Fibroblast of lung (primary cell): ENCODE results near the gene TNKS2. TPM values are rescaled to one million over a fixed set of nuclear protein-coding genes. Genes with fewer than 3 reads are reported as not detected.

Source experiments
- DNase-seq, 2 donors: peaks; one replicate each; pipeline versions ENCODE4 v3.0.0 to v3.0.0-alpha.2; 2010; ENCODE audit warnings: low read depth in 2 of 2
- H2AFZ ChIP-seq: 2 replicates; pipeline ENCODE4 v1.5.1; 2012; ENCODE audit warnings: low read length, control low read depth, inconsistent platforms
- H3K27ac ChIP-seq: 2 replicates; pipeline ENCODE4 v1.5.1; 2011; ENCODE audit warnings: low read length, control low read depth; ENCODE audit not compliant: insufficient read depth
- H3K27me3 ChIP-seq: 2 replicates; pipeline ENCODE4 v1.5.1; 2011; ENCODE audit warnings: mild to moderate bottlenecking, low read length; ENCODE audit not compliant: control insufficient read depth, insufficient read depth
- H3K36me3 ChIP-seq: 2 replicates; pipeline ENCODE4 v1.5.1; 2011; ENCODE audit warnings: low read length; ENCODE audit not compliant: control insufficient read depth, insufficient read depth
- H3K4me1 ChIP-seq: 2 replicates; pipeline ENCODE4 v1.5.1; 2011; ENCODE audit warnings: low read length; ENCODE audit not compliant: control insufficient read depth, insufficient read depth; ENCODE audit errors: extremely low read depth
- H3K4me2 ChIP-seq: 2 replicates; pipeline ENCODE4 v1.5.1; 2011; ENCODE audit warnings: low read length, control low read depth; ENCODE audit not compliant: insufficient read depth; ENCODE audit errors: extremely low read depth
- H3K4me3 ChIP-seq, 4 experiments: fragments of 200-600 bp in 1 of 4; sonication (generic) in 1 of 4; replicated peaks in 1 of 4; 2 replicates each; pipeline ENCODE4 v1.5.1; 2011 to 2016; ENCODE audit warnings: low read length in 4 of 4, low read depth in 3 of 4, mild to moderate bottlenecking in 3 of 4, control low read depth in 2 of 4, inconsistent platforms in 1 of 4, mixed read lengths in 1 of 4; ENCODE audit not compliant: insufficient read depth in 1 of 4; ENCODE audit errors: control extremely low read depth in 1 of 4
- H3K79me2 ChIP-seq: 2 replicates; pipeline ENCODE4 v1.5.1; 2012; ENCODE audit warnings: mild to moderate bottlenecking, low read length, inconsistent platforms; ENCODE audit not compliant: control insufficient read depth, insufficient read depth
- H3K9ac ChIP-seq: 2 replicates; pipeline ENCODE4 v1.5.1; 2011; ENCODE audit warnings: mild to moderate bottlenecking, low read length, control low read depth; ENCODE audit not compliant: insufficient read depth
- H3K9me3 ChIP-seq: 2 replicates; pipeline ENCODE4 v1.5.1; 2012; ENCODE audit warnings: low read depth, low read length; ENCODE audit not compliant: control insufficient read depth, insufficient read depth
- H4K20me1 ChIP-seq: 2 replicates; pipeline ENCODE4 v1.5.1; 2011; ENCODE audit warnings: low read length; ENCODE audit not compliant: control insufficient read depth, insufficient read depth; ENCODE audit errors: extremely low read depth
- CTCF ChIP-seq, 2 donors: IDR thresholded peaks in 1 of 2; conservative IDR thresholded peaks in 1 of 2; 1 replicate in 1 of 2; 2 replicates in 1 of 2; pipeline ENCODE4 v1.5.1; 2011 to 2012; ENCODE audit warnings: low read length in 2 of 2, control low read depth in 1 of 2, inconsistent platforms in 1 of 2, low read depth in 1 of 2, mild to moderate bottlenecking in 1 of 2
- EZH2 ChIP-seq: IDR thresholded peaks from 2 replicates; pipeline ENCODE4 v1.5.1; 2012; ENCODE audit warnings: low read length, control low read depth, mild to moderate bottlenecking; ENCODE audit errors: missing control alignments
- polyA plus RNA-seq, 2 donors: library from polyadenylated mRNA; depleted of rRNA in 1 of 2; stranded (reverse) in 1 of 2; unstranded in 1 of 2; fragments of >200 nt; gene quantifications; 2 replicates each; pipeline ENCODE4 v1.2.1, GENCODE V29; 2011 to 2012; ENCODE audit warnings: missing spikeins in 1 of 2
- total RNA-seq: library from RNA; depleted of rRNA; stranded (reverse); fragments of >200 nt; gene quantifications from 2 replicates; pipeline ENCODE4 v1.2.1, GENCODE V29; 2014

TNKS2 gene
- total and polyA plus RNA-seq, 2 donors (not counting 1 experiment from before 2014, with no cell fraction given) = 44.6 to 61.6 TPM

- TF ChIP-seq EZH2 (no peak), CTCF (conservative IDR thresholded peaks at IDR 0.05 in 1 of 2, IDR thresholded peaks at IDR 0.05 in 1 of 2; ENCODE audit: low read depth in 1 of 2, low read length in 2 of 2) (no peak)
- Histone ChIP-seq H3K9me3 (no peaks in the 10 kb centered on the region), H3K27me3 (no peaks in the 10 kb centered on the region), H4K20me1 (no peaks in the 10 kb centered on the region), H2AFZ (no peak overlapping the region), H3K4me2 (no peak overlapping the region), H3K4me1 (peaks cover 2% of the 10 kb centered on the region), H3K4me3 (no peak overlapping the region), H3K27ac (no peak overlapping the region), H3K79me2 (no peaks in the 10 kb centered on the region), H3K9ac (no peak overlapping the region), H3K36me3 (peaks cover under 1% of the 10 kb centered on the region)
- peak; percentile 37 to 38 for DNase-seq
Observed at GRCh38 chr10:91864744-91865143, 66.5 kb downstream of the TNKS2 start.

DNA sequence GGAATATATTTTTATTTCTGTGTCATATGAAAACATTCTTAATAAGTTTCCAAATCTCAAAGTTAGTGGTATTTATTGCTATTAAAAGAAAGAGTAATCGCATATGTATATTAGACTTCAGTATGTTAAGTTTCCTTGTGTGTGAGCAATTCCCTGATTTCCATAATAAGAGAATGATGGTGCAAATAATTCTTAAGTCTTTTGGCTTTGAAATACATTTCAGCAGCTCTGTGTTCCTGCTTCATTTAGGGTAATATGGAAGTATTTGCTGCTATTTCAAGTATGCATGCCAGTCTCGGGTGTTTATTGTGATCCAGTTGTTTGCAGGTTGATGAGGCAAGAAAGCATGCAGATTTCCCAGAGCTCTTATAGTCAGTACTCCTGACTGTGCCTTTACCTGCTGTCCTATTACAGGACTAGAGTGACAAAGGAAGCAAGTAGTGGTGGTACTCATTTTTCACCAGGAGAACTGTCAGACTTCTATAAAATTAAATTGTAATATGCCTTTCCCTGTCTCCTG, 67.4 kb downstream of the TNKS2 start:
- no peak overlapping the region for H3K4me2 ChIP-seq
- DNase-seq = no peak
- no peaks in the 10 kb centered on the region for H3K27me3 ChIP-seq
- TF ChIP-seq EZH2 (no peak), CTCF (conservative IDR thresholded peaks at IDR 0.05 in 1 of 2, IDR thresholded peaks at IDR 0.05 in 1 of 2; ENCODE audit: low read depth in 1 of 2, low read length in 2 of 2) (no peak)
- peaks cover 2% of the 10 kb centered on the region for H3K4me1 ChIP-seq
- H3K9me3 ChIP-seq = no peaks in the 10 kb centered on the region
- H3K27ac ChIP-seq = no peak overlapping the region
- no peak overlapping the region for H2AFZ ChIP-seq
- H3K79me2 ChIP-seq = no peaks in the 10 kb centered on the region
- no peak overlapping the region for H3K4me3 ChIP-seq
- no peak overlapping the region for H3K9ac ChIP-seq
- no peaks in the 10 kb centered on the region for H3K36me3 ChIP-seq
- no peaks in the 10 kb centered on the region for H4K20me1 ChIP-seq

DNA sequence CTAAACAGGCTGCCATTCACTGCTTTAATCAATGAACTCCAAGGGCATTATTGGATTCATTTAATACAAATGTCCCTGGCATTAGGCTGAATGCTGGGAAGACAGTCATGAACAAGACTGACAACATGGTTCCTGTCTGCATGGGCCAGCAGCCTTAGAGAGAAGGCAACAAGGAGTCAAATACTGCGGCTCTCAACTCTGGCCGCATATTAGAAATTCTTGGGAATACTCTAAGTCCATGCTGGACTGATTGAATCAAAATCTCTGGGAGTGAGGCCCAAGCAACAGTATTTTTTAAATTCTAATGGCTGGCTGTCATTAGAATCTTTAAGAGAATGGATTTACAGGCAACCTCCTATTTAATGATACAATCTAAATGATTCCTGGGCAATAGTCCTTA, 76.9 kb downstream of the TNKS2 start:
- no peaks in the 10 kb centered on the region for H3K79me2 ChIP-seq
- no peaks in the 10 kb centered on the region for H3K27me3 ChIP-seq
- H3K9me3 ChIP-seq = no peaks in the 10 kb centered on the region
- no peak overlapping the region for H2AFZ ChIP-seq
- H3K27ac ChIP-seq = no peak overlapping the region
- H3K9ac ChIP-seq = no peak overlapping the region
- H3K4me2 ChIP-seq = no peak overlapping the region
- H3K4me3 ChIP-seq = no peak overlapping the region
- TF ChIP-seq EZH2 = no peak
- TF ChIP-seq CTCF (conservative IDR thresholded peaks at IDR 0.05 in 1 of 2, IDR thresholded peaks at IDR 0.05 in 1 of 2; ENCODE audit: low read depth in 1 of 2, low read length in 2 of 2) = no peak
- no peaks in the 10 kb centered on the region for H3K36me3 ChIP-seq
- no peaks in the 10 kb centered on the region for H4K20me1 ChIP-seq
- no peak for DNase-seq
- no peaks in the 10 kb centered on the region for H3K4me1 ChIP-seq
